Suprapubic skin (tissue), 3 donors: ENCODE results near the gene SREBF1.

Experiments used
- POLR2AphosphoS5 ChIP-seq, 3 donors: sonication (generic); formaldehyde crosslinking; IDR thresholded peaks; one replicate each; pipeline ENCODE4 v1.6.1; 2017; ENCODE audit warnings: antibody characterized with exemption in 3 of 3
- TF ChIP-seq, protein P1 (sequence below), 2 donors: fragments of 200-600 bp in 1 of 2; fragments of 450-650 bp in 1 of 2; sonication (generic) in 1 of 2; IDR thresholded peaks; one replicate each; pipeline ENCODE4 v1.5.1; 2016 to 2019; ENCODE audit warnings: antibody characterized with exemption in 2 of 2, mild to moderate bottlenecking in 1 of 2, moderate library complexity in 1 of 2

DNA sequence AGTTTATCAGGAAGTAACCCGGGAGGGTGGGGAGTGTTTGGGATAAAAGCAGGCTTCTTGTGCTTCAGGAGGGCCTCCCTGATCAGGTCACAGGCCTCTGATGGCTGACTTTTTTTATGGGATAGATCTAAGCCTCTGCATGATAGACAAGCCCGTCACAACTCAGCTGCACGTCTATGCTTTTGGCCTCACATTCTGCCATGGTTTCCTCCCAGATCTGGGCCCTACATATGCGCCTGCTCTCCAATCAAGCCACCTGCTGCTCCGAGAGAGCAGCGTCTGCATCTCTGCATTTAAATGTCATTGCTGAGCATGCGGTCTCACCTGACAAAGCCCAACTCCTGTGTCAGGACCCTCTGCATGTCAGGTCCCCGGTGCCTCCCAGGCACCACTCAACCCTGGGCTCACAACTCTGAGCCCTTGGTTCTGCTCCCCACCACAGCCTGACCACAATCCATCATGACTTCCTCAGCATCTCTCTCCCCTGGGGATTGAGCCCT lies 45.3 kb upstream of the SREBF1 start:
- no peak for TF ChIP-seq POLR2AphosphoS5 (IDR thresholded peaks at IDR 0.05)
- TF ChIP-seq, protein P1, sequence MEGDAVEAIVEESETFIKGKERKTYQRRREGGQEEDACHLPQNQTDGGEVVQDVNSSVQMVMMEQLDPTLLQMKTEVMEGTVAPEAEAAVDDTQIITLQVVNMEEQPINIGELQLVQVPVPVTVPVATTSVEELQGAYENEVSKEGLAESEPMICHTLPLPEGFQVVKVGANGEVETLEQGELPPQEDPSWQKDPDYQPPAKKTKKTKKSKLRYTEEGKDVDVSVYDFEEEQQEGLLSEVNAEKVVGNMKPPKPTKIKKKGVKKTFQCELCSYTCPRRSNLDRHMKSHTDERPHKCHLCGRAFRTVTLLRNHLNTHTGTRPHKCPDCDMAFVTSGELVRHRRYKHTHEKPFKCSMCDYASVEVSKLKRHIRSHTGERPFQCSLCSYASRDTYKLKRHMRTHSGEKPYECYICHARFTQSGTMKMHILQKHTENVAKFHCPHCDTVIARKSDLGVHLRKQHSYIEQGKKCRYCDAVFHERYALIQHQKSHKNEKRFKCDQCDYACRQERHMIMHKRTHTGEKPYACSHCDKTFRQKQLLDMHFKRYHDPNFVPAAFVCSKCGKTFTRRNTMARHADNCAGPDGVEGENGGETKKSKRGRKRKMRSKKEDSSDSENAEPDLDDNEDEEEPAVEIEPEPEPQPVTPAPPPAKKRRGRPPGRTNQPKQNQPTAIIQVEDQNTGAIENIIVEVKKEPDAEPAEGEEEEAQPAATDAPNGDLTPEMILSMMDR (IDR thresholded peaks at IDR 0.05) = no peak
